HG02884 (cell line): ENCODE data around the gene MILR1.
"Not testable (repeated sequence)": the region's sequence is repeated elsewhere in the genome, so short reads cannot be mapped to it uniquely, and the experiment has no call there.

Experiments
- ATAC-seq: cut with Tn5 transposase; IDR thresholded peaks from one replicate; pipeline ENCODE4 v1.9.1; 2021; ENCODE audit warnings: mild to moderate bottlenecking, moderate library complexity; ENCODE audit not compliant: unreplicated experiment

MILR1 gene

DNA sequence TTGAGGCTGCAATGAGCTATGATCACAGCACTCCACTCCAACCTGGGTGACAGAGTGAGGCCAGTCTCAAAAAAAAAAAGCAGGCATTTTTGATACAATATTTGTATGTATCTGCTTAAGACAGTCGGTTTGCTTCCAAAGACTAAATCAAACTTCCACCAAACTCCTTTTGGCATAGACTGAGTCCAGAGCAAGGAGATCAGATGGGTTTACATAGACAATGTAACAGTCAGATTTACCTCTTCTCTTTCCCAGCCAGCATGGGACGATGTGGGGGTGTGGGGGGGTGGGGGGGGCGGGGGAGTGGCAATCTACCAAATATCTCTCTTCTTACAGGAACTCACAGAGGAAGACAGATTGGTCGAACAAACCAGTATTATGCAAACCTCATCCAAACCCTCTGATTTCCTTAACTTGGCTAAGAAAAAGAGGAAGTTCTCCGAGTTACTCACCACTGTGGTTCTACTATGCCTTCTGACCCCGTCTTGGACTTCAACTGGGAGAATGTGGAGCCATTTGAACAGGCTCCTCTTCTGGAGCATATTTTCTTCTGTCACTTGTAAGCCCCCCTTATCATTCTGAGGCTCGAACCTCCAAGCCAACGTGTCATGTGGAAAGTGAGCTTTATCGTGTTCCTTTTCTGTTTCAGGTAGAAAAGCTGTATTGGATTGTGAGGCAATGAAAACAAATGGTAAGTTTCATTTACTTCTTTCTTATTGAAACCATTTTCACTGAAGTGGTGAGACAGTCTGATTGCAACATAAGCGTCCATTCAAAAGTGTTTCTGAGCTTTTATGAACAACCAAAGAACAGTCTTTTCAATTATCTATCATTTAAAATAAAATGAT, at the start of gene MILR1:
MILR1 (plus strand) TSS at position 451 of the 848 bp plus-strand sequence; CDS start at position 505, 54 bp downstream.
- no peak for ATAC-seq

DNA sequence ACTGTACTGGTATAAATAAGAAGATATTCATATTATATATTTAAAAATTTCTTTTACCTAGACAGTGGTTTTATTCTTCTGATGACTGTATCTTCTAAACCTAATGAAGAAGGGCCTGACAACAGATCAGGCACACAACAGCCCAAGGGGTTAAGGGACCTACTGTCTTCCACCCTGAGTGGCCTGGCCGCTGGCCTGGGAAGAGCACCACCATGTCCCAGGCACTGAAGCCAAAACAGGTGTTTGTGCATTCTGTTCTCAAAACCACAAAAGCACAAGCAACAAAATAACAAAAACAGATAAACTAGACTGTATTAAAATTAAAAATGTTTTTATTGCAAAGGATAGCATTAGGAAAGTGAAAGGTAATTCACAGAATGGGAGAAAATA, 49.2 kb upstream of the MILR1 start:
- ATAC-seq: no peak

DNA sequence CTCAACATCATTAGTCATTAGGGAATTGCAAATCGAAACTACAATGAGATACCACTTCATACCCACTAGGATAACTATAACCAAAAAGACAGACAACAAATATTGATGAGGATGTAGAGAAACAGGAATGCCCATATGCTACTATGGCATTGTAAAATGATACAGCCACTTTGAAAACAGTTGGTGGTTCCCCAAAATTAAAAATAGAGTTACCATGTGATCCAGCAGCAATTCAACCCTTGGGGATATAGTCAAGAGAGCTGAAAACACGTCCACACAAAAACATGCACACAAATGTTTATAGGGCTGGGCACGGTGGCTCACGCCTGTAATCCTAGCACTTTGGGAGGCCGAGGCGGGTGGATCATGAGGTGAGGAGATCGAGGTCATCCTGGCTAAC, 48.3 kb upstream of the MILR1 start:
- ATAC-seq: no peak

- no peak for ATAC-seq
These were observed 47.6 kb upstream of the MILR1 start for GRCh38 chr17:64401244-64401860.

DNA sequence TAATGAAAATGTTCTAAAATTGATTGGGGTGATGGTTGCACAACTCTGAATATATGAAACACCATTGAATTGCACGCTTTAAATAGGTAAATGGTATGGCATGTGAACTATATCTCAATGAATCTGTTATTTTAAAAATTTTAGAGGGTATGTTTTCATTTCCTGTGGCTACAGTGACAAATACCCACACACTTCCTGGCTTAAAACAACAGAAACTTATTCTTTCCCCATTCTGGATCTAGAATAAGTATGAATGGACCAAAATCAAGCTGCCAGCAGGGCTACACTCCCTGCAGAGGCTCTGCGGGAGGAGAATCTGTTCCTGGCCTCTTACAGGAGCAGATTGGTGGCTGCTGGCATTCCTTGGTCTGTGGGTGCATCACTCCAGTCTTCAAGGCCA, 47.0 kb upstream of the MILR1 start:
- ATAC-seq: no peak

DNA sequence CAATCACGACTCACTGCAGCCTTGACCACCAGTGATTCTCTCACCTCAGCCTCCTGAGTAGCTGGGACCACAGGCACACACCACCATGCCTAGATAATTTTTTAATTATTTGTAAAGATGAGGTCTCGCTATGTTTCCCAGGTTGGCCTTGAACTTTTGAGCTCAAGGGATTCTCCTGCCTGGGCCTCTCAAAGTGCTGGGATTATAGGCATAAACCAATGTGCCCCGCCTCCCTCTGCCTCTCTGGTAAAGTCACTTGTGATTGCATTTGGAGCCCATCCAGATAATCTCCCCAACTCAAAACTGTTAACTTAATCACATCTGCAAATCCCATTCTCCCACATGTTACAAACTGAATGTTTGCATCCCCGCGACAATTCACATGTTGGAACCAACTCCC, 46.4 kb upstream of the MILR1 start:
- ATAC-seq: no peak

GRCh38 chr17:64403881-64404460, 44.9 kb upstream of the MILR1 start:
- no peak for ATAC-seq

GRCh38 chr17:64406321-64407200, 42.4 kb upstream of the MILR1 start:
- no peak for ATAC-seq

- no peak for ATAC-seq
These were observed 38.0 kb upstream of the MILR1 start for GRCh38 chr17:64410750-64411490.

DNA sequence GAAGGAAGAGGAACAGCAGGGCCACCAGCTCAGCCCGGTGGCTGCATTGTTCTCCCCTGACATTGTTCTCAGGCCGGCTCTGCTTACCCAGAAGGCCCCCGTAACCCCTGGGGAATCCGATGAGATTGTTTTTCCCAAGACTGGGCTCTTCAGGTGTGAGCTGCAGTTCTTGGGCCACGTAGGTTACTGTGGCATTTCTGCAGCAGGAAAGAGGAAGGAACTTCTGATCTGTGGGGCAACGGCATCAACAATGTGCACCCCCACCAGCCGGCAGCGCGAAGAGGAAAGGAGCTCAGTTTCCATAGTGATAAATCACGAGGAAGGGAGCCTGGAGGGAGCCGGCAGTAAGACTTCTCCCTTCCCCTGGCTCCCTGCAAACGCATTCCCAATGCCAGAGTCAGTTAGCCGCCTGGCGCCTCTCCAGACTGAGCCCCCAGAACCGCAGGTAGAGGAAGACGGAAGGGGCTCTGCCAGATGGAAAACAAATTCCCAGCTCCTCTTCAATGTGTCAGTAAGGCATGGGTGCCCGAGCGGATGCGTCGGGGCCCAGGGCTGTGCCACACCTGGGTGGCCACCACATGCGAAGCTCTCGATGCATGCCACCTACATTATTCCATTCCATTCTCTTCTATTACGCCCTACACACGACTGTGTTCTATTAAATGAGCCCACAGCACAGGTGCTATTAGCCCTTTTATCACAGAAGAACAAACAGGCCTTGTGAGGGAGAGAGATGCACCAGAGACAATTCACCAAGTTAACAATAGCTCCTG, 36.7 kb upstream of the MILR1 start:
- ATAC-seq: no peak

- ATAC-seq: no peak
These were observed 36.0 kb upstream of the MILR1 start for GRCh38 chr17:64412944-64413381.

DNA sequence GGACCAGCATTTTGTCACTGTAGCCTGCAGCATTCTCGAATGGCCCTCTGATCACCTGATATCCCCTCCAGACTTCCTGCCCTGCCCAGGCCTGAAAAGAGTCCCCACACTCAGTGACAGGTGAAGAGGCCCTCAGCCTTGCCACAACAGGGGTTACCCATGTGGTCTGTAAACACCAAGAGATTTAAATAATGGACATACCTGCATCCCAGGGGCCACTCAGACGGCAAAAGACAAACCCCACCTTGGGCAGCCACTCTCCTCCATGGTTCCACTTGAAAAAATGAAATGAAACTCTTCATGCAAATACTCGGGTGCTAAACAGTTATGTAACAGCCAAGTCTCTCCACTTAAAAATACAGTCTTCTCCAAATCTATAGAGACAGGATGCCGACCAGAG, 35.4 kb upstream of the MILR1 start:
- ATAC-seq: no peak

DNA sequence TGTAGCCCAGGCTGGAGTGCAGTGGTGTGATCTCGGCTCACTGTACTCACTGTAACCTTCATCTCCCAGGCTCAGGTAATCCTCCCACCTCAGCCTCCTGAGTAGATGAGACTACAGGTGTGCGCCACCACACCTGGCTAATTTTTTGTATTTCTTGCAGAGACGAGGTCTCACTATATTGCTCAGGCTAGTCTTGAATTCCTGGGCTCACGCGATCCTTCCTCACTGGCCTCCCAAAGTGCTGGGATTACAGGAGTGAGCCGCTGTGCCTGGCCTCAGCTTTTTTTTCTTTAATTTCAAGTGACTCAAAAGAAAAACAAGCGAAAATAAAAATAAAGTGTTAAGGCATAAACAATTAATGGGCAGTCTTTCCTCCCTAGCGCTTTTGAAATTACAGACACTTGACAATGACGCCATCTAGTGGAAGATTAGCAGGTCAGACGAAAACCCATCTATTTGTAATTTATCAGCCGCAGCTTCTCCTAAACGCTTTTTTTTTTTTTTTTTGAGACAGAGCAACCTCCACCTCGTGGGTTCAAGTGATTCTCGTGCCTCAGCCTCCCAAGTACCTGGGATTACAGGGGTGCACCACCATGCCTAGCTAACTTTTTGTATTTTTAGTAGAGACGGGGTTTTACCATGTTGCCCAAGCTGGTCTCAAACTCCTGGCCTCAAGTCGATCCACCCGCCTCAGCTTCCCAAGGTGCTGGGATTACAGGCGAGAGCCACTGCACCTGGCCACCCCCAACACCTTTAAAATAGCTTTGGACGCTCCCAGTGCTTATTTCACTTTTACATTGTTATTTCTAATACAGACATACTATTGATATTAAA, 30.2 kb upstream of the MILR1 start:
- ATAC-seq: no peak

- no peak for ATAC-seq
These were observed 28.7 kb upstream of the MILR1 start for GRCh38 chr17:64420143-64420670.

DNA sequence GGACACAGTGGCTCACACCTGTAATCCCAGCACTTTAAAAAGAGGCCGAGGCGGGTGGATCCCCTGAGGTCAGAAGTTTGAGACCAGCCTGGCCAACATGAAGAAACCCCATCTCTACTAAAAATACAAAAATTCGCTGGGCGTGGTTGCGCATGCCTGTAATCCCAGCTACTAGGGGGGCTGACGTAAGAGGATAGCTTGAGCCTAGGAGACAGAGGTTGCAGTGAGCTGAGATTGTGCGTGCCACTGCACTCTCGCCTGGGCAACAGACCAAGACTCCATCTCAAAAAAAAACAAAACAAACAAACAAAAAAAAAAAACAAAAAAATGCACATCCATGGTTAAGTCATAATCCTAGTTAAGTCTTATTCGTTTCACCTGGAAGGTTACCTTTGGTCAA, 26.8 kb upstream of the MILR1 start:
- ATAC-seq: not testable (repeated sequence)

DNA sequence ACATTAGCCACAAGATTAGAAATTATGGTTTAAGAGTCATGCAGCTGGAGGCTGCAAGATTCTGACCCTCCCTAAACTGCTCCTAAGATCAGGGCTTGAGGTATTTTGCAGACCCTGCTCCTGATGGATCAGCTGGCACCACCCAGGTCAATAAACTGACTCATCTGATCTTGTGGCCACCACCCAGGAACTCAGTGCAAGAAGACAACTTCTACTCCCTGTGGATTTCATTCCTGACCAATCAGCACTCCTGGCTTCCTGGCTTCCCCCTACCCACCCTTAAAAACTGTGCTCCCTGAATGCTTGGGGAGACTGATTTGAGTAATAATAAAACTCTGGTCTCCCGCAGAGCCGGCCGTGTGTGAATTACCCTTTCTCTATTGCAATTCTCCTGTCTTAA, 25.0 kb upstream of the MILR1 start:
- no peak for ATAC-seq

DNA sequence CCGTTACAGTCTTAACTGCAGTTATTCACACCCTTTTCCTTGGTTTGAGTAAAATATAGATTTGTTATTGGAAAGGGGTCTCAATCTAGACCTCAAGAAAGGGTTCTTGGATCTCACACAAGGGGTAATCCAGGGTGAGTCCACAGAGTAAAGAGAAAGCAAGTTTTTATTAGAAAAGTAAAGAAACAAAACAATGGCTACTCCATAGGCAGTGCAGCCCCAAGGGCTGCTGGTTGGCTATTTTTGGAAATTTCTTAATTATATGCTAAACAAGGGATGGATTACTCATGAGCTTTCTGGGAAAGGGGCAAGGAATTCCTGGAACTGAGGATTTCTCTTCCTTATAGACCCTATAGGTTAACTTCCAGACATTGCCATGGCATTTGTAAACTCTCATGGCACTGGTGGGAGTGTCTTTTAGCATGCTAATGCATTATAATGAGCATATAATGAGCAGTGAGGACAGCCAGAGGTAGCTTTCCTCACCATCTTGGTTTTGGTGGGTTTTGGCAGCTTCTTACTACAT, 24.5 kb upstream of the MILR1 start:
- ATAC-seq: no peak

DNA sequence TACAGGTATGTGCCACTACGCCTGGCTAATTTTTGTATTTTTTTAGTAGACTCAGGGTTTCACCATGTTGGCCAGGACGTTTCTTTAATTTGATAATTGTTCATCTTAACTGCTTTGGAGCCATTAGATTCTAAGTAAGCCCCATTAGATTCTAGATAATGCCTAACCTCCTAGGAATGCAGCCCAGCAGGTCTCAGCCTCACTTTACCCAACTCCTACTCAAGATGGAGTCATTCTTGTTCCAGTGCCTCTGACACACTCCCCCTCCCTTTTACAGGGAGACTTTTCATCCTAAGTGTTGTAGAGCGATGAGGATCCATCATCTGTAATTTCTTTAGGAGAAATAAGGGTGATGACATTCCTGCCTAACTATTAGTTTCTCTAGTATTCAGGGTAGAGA, 23.7 kb upstream of the MILR1 start:
- ATAC-seq: no peak
